ENCODE data around the gene KLHL30.

GRCh38 chr2:238142382-238143205 is 4.1 kb downstream of the KLHL30 start:
- no peak for TF ChIP-seq POLR2A (IDR thresholded peaks at IDR 0.05; ENCODE audit: low read length)
- TF ChIP-seq GATA1 (IDR thresholded peaks at IDR 0.05; ENCODE audit: low read depth, low read length) = no peak
